DMS114 treated with DMSO at 0.1 percent for 48 hours (cell line): ENCODE measurements around the gene ZNF581.

ENCODE experiments used
- DNase-seq: peaks from one replicate; lab custom pipeline; 2025; ENCODE audit not compliant: unreplicated experiment; lab: John Stamatoyannopoulos, UW

ZNF581 gene

DNA sequence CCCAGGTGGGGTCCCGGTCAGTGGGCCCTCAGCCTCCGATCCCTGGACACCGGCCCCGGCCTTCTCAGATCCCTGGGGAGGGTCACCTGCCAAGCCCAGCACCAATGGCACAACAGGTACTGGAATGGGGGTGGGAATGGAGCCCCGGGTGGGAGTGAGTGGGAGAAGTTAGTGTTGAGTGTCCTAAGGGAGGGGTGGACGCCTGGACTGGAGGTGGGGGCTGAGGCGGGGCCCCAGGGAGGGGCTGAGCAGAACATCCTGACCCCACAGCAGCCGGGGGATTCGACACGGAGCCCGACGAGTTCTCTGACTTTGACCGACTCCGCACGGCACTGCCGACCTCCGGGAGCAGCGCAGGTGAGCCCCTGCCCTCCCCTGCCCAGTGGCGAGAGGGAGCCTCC is 49.2 kb downstream of the ZNF581 start:
- no peak for DNase-seq

DNA sequence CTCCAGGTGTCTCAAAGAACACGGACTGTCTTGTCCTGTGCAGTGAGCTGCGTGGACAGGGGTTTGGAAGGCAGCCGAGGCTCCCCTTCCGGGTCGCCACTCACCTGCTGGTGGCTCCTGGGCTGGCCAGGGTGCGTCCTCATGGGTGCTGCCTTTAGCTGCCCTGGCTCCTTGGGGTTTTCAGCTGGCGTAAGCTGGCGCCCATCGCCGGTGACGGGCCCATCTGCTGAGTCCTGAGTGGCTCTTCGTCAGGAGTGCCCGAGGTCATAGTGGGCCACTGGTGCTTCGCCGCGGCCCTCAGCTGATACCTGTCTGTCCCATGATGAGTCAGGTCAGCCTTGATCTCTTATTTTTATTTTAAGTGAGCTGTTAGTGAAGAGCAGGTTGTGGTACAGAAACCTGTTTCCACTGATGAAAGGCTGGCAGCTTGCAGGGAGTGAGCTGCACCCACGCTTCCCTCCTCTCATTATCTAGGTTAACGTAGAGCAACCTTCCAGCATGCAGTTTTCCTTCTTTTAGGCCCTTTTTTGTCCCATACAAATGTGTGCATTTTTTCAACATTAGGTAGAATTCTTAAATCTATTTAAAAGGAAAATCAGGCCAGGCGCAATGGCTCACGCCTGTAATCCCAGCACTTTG is 50.0 kb downstream of the ZNF581 start:
- no peak for DNase-seq

- DNase-seq: no peak
These were observed 50.8 kb downstream of the ZNF581 start for GRCh38 chr19:55694241-55694655.

DNA sequence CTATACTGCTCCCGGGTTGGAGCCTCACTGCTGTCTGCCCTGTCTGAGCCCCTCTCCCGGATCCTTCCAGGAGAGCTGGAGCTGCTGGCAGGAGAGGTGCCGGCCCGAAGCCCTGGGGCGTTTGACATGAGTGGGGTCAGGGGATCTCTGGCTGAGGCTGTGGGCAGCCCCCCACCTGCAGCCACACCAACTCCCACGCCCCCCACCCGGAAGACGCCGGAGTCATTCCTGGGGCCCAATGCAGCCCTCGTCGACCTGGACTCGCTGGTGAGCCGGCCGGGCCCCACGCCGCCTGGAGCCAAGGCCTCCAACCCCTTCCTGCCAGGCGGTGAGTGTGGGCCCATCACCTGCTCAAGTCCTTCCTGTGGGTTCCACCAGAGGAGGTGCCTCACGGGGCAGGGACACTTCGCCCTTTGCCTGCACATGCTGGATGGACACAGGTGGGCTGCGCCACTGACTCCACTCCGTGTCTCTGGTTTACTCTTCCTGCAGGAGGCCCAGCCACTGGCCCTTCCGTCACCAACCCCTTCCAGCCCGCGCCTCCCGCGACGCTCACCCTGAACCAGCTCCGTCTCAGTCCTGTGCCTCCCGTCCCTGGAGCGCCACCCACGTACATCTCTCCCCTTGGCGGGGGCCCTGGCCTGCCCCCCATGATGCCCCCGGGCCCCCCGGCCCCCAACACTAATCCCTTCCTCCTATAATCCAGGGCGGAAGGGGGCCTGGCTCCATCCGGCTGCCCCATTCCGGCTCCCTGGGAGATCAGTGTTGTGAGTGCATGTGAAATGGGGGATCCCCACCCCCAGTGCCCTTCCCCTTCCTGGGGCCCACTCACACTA is 51.4 kb downstream of the ZNF581 start:
- no peak for DNase-seq
